ENCODE measurements around the gene MED22.

DNA sequence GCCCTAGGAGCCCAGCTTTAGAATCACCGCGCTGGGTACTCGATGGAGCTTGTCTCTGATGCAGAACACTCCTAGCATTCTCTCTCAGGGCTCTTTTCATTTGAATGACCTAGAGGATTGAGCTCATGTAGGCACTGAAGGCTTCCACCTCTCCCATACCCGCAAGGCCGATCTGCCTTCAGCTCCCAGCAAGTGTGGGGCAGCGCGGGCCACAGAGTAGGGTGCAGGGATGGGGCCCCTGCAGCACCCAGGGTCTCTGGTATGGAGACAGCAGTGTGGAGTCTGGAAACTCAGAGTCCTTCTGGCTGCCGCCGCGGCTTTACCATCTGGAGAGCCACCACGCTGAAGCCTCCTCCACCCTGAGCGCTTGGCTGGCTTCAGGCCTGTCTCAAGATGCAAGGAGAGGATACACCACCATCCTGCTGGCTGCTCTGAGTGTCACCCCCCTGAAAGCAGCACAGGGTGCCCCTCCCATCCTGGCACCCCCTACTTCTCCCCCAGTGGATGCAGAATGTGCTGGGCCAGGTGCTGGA, 41.2 kb upstream of the MED22 start:
- TF ChIP-seq, protein P1, sequence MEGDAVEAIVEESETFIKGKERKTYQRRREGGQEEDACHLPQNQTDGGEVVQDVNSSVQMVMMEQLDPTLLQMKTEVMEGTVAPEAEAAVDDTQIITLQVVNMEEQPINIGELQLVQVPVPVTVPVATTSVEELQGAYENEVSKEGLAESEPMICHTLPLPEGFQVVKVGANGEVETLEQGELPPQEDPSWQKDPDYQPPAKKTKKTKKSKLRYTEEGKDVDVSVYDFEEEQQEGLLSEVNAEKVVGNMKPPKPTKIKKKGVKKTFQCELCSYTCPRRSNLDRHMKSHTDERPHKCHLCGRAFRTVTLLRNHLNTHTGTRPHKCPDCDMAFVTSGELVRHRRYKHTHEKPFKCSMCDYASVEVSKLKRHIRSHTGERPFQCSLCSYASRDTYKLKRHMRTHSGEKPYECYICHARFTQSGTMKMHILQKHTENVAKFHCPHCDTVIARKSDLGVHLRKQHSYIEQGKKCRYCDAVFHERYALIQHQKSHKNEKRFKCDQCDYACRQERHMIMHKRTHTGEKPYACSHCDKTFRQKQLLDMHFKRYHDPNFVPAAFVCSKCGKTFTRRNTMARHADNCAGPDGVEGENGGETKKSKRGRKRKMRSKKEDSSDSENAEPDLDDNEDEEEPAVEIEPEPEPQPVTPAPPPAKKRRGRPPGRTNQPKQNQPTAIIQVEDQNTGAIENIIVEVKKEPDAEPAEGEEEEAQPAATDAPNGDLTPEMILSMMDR (IDR thresholded peaks at IDR 0.05; ENCODE audit: low read length) = no peak
- no peak for TF ChIP-seq EZH2phosphoT487 (IDR thresholded peaks at IDR 0.05; ENCODE audit: low read length)
- no peak for TF ChIP-seq EZH2 (optimal IDR thresholded peaks at IDR 0.05; ENCODE audit: low read depth, low read length)
